GM21447 (cell line): Measurements from ENCODE around the gene ADAM12.

Experiments used
- ATAC-seq: cut with Tn5 transposase; IDR thresholded peaks from one replicate; pipeline ENCODE4 v1.9.1; 2021; ENCODE audit not compliant: unreplicated experiment

The ADAM12 gene

GRCh38 chr10:126242397-126243260 is 145.6 kb downstream of the ADAM12 start:
- ATAC-seq, result no peak

DNA sequence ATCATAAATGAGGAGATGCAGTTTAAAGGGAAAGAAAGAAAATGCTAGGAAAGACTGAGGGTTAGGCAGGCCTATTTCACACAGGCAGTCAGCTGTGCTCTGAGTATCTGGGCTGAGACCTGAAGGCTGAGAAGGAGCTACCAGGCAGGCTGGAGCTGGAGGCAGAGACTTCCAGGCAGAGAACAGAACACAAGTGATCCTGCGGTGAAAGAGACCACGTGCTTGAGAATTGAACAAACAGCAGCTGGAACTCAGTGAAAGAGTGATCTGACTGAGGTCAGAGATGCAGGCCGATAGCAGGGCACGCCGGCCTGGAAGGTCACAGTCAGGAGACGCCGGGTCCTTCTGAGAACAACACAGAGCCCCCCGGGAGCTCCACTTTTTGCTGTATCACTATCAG is 147.8 kb downstream of the ADAM12 start:
- no peak for ATAC-seq

DNA sequence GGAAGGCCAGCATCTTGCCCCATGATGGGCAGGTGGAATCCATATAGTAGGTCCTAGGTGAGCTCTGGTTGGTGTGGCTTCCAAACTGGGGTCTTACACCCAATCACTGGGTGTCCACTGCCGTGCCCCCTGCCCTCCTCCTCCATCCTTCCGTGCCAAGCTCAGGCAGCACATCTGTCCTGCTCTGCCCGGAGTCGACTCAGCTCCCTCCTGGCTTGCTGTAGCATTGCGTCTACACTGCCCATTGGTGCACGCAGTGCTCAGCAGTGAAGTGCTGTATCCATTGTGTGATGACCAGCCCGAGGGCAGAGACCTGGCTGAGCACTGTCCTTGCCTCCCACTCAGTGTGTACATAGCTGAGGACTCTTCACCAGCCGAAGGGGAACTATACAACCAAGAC is 148.4 kb downstream of the ADAM12 start:
- no peak for ATAC-seq

- ATAC-seq, result no peak
These were observed 152.1 kb downstream of the ADAM12 start for GRCh38 chr10:126235979-126236851.

GRCh38 chr10:126235091-126235978 is 152.9 kb downstream of the ADAM12 start:
- no peak for ATAC-seq

- no peak for ATAC-seq
These were observed 153.6 kb downstream of the ADAM12 start for GRCh38 chr10:126234630-126235029.

GRCh38 chr10:126233182-126234148 is 154.8 kb downstream of the ADAM12 start:
- ATAC-seq, result no peak

DNA sequence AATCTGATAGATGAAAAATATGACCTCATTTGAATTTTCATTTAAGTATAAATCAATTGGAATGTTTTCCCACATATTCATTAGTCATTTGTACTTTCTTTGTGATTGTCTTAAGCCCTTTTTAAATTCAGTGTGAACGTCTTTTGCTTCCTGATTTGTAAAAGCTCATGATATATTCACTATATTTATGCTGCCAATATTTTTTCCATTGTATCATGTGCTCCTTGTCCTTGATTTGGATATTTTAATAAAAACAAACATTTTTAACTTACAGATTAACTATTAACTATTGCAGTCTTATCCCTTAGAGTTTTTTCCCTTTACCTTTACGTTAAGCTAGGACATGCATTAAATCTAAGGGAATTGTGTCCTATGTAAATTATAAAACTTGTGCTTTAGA is 157.7 kb downstream of the ADAM12 start:
- ATAC-seq, result no peak

DNA sequence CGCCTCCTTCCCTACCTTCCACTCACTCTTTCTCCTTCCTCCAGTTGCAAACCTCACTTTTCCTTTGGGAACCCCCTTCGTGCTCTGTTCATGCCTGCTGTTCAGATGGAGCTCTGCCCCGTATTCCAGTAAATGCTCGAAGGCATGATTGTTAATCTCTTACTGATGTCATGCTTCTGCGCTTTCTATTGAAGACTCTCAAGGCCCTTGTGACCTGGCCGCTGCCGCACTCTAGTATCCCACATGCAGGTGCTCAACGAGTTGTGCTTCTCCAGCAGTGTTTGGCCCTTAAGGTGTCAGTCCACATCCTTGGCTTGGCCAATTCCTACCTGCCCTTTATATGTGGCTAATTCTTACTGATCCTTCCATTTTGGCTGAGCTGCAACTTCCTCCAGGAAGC is 158.6 kb downstream of the ADAM12 start:
- no peak for ATAC-seq

GRCh38 chr10:126227762-126228134 is 160.5 kb downstream of the ADAM12 start:
- no peak for ATAC-seq

GRCh38 chr10:126226988-126227761 is 161.1 kb downstream of the ADAM12 start:
- ATAC-seq, result no peak

- no peak for ATAC-seq
These were observed 162.1 kb downstream of the ADAM12 start for GRCh38 chr10:126226205-126226604.

GRCh38 chr10:126225672-126226008 is 162.6 kb downstream of the ADAM12 start:
- no peak for ATAC-seq

DNA sequence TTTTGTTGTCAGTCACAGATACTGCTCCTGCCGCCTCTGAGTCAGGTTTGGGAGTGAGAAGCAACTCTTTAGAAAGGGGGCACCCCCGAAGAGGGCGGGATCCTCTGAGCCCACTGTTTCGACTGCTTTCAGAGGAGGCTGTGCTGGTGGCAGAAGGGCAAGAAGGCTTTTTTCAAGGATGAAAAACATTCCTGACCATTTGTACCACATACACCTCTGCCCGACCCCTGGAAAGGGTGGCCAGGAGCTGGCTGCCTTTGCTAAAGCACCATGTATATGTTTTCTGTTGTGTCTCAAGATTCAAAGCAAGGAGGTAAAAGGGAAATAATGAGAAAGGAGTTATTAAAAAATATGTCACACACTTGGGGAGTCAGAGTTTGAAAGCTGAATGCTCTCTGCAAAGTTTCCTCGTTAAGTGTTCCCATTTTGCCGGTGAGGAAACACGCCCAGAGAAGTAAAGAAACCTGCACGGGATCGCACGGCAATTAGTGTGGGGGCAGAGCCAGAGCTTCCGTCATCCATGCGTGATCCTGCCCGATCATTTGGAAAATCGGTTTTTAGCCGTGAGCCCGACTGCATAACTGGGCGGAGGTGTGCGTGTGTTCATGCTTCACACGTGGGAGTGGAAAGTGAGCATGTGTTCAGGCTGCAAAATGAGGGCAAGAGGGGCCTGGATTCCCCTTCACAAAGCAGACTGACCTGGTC is 163.2 kb downstream of the ADAM12 start:
- no peak for ATAC-seq

DNA sequence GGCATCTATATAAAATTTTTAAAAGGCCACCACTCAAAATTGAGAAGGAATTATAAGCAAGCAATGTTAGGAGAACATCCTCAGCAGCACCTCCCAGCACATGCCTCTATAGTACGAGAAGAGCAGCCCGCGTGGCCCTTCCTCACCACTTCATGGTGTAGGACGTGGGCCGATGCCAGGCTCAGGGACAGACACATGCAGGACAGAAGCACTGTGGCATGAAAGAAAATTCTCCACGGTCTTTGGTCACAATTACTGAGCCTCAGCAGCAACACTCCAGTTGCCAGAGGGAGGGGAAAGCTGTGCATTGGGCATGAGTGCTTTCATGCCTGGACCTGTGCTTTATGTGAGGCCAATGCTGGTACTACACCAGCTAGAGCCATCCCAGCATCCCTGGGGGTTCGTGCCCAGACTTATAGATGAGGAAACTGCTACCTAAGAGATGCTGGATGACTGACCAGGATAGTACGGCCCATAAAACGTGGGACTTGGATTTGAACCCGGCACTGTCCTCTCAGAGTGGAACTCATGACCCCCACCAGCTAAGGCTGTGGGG is 164.7 kb downstream of the ADAM12 start:
- no peak for ATAC-seq

DNA sequence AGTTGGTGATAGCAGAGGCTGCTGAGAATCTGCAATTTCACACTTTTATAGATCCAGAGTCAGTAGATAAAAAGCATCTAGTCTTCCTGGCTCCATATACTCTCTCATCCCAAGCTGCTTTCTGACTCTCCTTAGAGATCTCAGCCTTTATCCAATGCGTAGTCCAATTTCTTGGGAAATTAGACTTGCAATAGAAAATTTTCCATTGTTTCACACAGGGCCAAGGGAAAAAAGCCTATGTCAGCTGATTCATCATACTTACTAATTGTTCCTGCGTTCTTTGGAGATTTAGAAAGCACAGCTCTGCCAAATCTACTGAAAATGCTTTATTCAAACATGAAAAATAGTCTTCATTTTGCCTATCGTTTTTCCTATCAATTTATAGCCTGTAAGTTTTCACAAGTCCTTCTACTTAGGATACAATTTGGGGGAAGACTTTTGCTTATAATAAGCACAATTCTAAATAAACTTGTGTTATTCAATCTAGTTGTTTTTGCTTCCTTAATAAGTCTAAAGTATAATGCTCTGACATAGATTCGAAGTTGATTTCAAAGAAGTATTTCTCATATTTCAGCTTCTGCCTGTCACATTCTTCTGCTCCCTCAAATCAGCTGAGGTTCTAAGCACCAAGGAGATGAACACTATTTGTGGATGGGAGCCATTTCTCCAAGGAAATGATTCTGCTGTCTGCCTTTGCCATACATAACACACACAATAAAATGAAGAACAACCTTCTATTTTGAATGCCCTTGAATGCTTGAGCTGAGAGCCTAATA is 165.4 kb downstream of the ADAM12 start:
- no peak for ATAC-seq

GRCh38 chr10:126221874-126222273 is 166.4 kb downstream of the ADAM12 start:
- ATAC-seq, result no peak
